Panc1 (cell line): ENCODE measurements around the gene FAM229B. TPM values are rescaled to one million over a fixed set of nuclear protein-coding genes. Genes with fewer than 3 reads are reported as not detected.

ENCODE experiments used
- ATAC-seq: fragments of 200-7000 bp; cut with Tn5 transposase; 2 replicates; pipeline ENCODE4 v1.9.1; 2020; ENCODE audit warnings: mild to moderate bottlenecking, moderate library complexity
- BruUV-seq: library from RNA; stranded (reverse); fragments of 400-500 nt; replicated peaks from 2 replicates; lab custom pipeline; 2021; lab: Mats Ljungman, UMichigan
- CTCF ChIA-PET: fragments of 300-600 bp; sonication (Branson Sonifier 250); formaldehyde crosslinking; loops from one replicate; lab custom pipeline; 2022; ENCODE audit warnings: antibody characterized with exemption; lab: Charles Lee
- POLR2A ChIA-PET: fragments of 300-600 bp; sonication (Branson Sonifier 250); formaldehyde crosslinking; loops from one replicate; lab custom pipeline; 2022; ENCODE audit warnings: antibody characterized with exemption; lab: Charles Lee
- DNase-seq: peaks from one replicate; pipeline ENCODE4 v3.0.0-alpha.2; 2010; ENCODE audit warnings: low read depth, low spot score
- H3K27ac ChIP-seq: 2 replicates; pipeline ENCODE4 v1.5.1; 2011; ENCODE audit warnings: mild to moderate bottlenecking, low read length, inconsistent platforms
- H3K27me3 ChIP-seq: fragments of 200-500 bp; sonication (Bioruptor generic); 2 replicates; pipeline ENCODE4 v1.6.0; 2014; ENCODE audit warnings: low read length, inconsistent platforms; ENCODE audit not compliant: control insufficient read depth, insufficient read depth
- H3K36me3 ChIP-seq: fragments of 200-500 bp; sonication (Bioruptor generic); 2 replicates; pipeline ENCODE4 v1.5.1; 2014; ENCODE audit warnings: inconsistent platforms, mild to moderate bottlenecking, low read length, moderate library complexity; ENCODE audit not compliant: control insufficient read depth, insufficient read depth
- H3K4me1 ChIP-seq: 2 replicates; pipeline ENCODE4 v1.5.1; 2011; ENCODE audit warnings: inconsistent platforms, mild to moderate bottlenecking, low read length, moderate library complexity; ENCODE audit not compliant: control insufficient read depth, insufficient read depth
- H3K4me3 ChIP-seq, 2 experiments: 2 replicates each; pipeline ENCODE4 v1.5.1; 2011 to 2012; ENCODE audit warnings: low read depth in 2 of 2, low read length in 2 of 2, mild to moderate bottlenecking in 2 of 2, inconsistent platforms in 1 of 2, moderate library complexity in 1 of 2
- H3K9me3 ChIP-seq: fragments of 200-500 bp; sonication (Bioruptor generic); 2 replicates; pipeline ENCODE4 v1.5.1; 2014; ENCODE audit warnings: low read depth, mild to moderate bottlenecking, inconsistent platforms, low read length, moderate library complexity; ENCODE audit not compliant: control insufficient read depth, insufficient read depth
- POLR2AphosphoS5 ChIP-seq: IDR thresholded peaks from 2 replicates; pipeline ENCODE4 v1.6.1; 2012; ENCODE audit warnings: mild to moderate bottlenecking, low read depth, low read length, moderate library complexity
- REST ChIP-seq, 2 experiments: IDR thresholded peaks; 2 replicates each; pipeline ENCODE4 v1.6.1; 2011 to 2012; ENCODE audit warnings: low read depth in 2 of 2, control low read depth in 1 of 2, low read length in 1 of 2, mild to moderate bottlenecking in 1 of 2, moderate library complexity in 1 of 2; ENCODE audit not compliant: insufficient read depth in 1 of 2
- SIN3A ChIP-seq: IDR thresholded peaks from 2 replicates; pipeline ENCODE4 v1.6.1; 2012; ENCODE audit warnings: low read depth, mild to moderate bottlenecking, low read length, moderate library complexity, borderline replicate concordance; ENCODE audit not compliant: insufficient read depth
- TCF7L2 ChIP-seq: IDR thresholded peaks from 2 replicates; pipeline ENCODE4 v1.6.1; 2011; ENCODE audit warnings: mild to moderate bottlenecking, low read depth, low read length, inconsistent platforms
- in situ Hi-C: cut with HindIII; loops from 2 replicates; pipeline ENCODE4 v1.10.0; 2016; ENCODE audit warnings: low sequenced_read_pairs, low pct_unique_long_range_greater_than_20kb
- intact Hi-C: fragments of 100-400 bp; cut with micrococcal nuclease; formaldehyde crosslinking; loops from one replicate; pipeline ENCODE4 v1.10.0; 2022; ENCODE audit not compliant: unreplicated experiment
- total RNA-seq: library from RNA; stranded (reverse); gene quantifications from one replicate; pipeline ENCODE4 v1.2.1, GENCODE V29; 2021; ENCODE audit not compliant: unreplicated experiment
- TF ChIP-seq, protein P1 (sequence below): fragments of 450-650 bp; IDR thresholded peaks from 2 replicates; pipeline ENCODE4 v1.5.1; 2017; ENCODE audit warnings: mild to moderate bottlenecking

The FAM229B gene
- total RNA-seq, 1 experiment from 2014 or later = 12.0 TPM

- intact Hi-C loops = no loop called here
- H3K36me3 ChIP-seq = no peaks in the 10 kb centered on the region
- no peak for DNase-seq
- H3K27ac ChIP-seq = no peak overlapping the region
- no peak for TF ChIP-seq TCF7L2
- no peak for TF ChIP-seq SIN3A
- TF ChIP-seq POLR2AphosphoS5 = no peak
- TF ChIP-seq REST (IDR thresholded peaks at IDR 0.05; ENCODE audit: insufficient read depth in 1 of 2, low read depth in 2 of 2, low read length in 1 of 2) = no peak
- TF ChIP-seq, protein P1, sequence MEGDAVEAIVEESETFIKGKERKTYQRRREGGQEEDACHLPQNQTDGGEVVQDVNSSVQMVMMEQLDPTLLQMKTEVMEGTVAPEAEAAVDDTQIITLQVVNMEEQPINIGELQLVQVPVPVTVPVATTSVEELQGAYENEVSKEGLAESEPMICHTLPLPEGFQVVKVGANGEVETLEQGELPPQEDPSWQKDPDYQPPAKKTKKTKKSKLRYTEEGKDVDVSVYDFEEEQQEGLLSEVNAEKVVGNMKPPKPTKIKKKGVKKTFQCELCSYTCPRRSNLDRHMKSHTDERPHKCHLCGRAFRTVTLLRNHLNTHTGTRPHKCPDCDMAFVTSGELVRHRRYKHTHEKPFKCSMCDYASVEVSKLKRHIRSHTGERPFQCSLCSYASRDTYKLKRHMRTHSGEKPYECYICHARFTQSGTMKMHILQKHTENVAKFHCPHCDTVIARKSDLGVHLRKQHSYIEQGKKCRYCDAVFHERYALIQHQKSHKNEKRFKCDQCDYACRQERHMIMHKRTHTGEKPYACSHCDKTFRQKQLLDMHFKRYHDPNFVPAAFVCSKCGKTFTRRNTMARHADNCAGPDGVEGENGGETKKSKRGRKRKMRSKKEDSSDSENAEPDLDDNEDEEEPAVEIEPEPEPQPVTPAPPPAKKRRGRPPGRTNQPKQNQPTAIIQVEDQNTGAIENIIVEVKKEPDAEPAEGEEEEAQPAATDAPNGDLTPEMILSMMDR = no peak
- H3K27me3 ChIP-seq = no peaks in the 10 kb centered on the region
- ATAC-seq = peak; percentile 51; the same call in 1 of the 2 replicates
- no peak overlapping the region for H3K4me3 ChIP-seq
- H3K9me3 ChIP-seq = no peaks in the 10 kb centered on the region
- in situ Hi-C loops = no loop called here
- ChIA-PET CTCF (no interaction called here), POLR2A (no interaction called here)
- BruUV-seq = no TSS peak
- no peaks in the 10 kb centered on the region for H3K4me1 ChIP-seq
Measured at GRCh38 chr6:112150363-112150762, 63.0 kb downstream of the FAM229B start.

Other genes with a start within 250 kb of the FAM229B start
- 4.2 TPM for gene FYN, start 214.1 kb upstream of the FAM229B start, total RNA-seq
- gene CCN6, start 33.5 kb upstream of the FAM229B start, total RNA-seq = 3.0 TPM
- gene TUBE1, start 109 bp upstream of the FAM229B start, total RNA-seq = 22.3 TPM
- 11.9 TPM for gene LAMA4, start 167.0 kb downstream of the FAM229B start, total RNA-seq